GM18511 (cell line): Measurements from ENCODE around the gene ALDOC.
A peak's percentile ranks its signal among the peaks of the same experiment; 100 is the strongest.

Source experiments
- ATAC-seq: cut with Tn5 transposase; IDR thresholded peaks from one replicate; pipeline ENCODE4 v1.9.1; 2021; ENCODE audit warnings: mild to moderate bottlenecking, moderate library complexity; ENCODE audit not compliant: unreplicated experiment

The ALDOC gene

DNA sequence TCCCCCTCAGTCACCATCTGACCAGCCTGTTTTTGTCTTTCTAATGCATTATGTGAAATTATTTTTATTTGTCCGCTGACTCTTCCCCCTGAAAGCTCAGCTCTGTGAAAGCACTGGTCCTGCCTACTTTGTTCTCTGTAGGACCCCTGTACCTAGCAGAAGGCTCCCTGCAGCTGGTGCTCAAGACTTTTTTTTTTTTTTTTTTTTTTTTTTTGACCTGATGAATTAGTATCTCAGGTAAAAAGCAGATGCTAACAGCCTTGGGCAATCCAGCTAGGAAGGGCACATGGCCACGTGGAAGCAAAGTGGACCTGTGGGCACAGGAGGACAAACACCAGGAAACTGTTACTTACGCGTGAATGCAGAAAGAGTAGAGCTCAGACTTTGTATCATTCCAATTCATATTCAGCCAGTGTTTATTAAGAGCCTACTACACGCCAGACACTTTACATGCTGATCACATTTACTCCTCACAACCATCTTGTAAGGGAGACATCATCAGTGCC, 23.6 kb downstream of the ALDOC start:
- ATAC-seq = no peak

DNA sequence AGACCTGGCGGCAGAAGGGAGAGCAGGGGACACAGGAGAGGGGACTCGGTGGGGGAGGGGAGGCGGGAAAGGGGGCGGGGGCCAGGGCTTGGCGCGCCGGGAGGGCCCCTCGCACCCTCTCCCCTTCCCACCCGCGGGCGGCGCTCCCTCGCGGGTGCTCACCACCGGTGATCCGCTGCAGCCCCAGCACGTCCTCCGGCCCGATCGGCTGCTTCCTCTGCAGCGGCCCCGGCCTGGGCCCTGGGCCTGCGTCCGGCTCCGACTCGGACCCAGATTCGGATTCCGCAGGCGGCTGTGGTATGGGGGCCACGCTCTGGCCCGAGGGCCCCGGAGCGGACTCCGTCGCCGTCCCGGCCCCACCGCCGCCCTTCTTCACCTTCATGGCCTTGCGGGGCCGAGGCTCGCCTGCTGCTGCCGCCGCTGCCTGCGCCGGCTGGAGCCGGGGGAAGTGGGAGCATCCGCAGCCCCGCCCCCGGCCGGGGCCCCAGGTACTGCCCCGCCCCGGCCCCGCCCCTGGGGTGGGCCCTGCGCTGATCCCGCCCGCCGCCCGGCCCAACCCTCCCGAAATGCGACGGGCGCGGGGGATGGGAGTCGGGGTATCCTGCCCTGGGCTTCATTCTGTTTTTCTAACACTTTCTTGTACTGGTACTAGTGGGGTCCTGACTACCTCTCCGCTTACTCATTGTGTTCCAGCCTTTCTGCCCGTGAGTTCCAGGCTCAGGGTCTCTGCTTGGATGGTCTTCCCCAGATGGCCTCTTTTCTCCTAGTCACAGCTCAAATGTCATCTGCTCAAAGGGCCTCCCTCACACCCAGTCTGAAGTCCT, 24.3 kb downstream of the ALDOC start, which contains the start of gene UNC119:
TSS of gene UNC119 (minus strand) at position 449 of the 824 bp plus-strand sequence. CDS start at position 382, 67 bp downstream.
- ATAC-seq = peak; percentile 56

DNA sequence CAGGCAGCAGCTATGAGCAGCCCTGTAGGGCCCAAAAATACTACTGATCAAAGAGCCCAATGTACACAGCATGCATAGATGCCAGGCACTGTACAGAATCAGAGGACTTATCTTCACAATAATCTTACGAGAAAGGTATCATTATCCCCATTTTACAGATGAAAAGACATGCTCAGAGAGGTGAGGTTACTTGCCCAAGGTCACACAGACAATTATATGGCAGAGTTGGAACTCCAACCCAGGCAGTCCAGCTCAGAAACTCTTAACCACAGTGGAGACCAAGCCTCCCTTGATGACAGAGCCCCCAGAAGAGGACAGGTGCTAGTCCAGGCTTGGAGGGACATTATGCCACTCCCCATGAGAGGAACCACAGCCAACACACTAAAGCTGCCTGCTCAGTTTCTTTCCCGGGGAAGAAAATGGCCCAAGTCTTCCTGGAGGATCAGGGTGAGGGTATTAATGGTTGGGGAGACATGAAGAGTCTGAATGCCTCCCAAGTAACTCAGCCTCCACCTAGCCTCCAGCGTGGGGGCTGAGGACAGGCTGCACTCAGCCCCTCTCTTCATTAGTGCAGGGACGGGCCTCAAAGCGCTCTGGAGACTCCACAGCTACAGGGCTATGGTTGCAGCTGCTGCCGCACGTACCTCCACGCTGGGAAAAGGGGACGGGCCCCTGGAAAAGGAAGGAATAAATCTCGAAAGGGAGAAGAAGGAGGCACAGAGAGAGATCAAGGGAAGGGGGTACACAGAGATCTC, 25.1 kb downstream of the ALDOC start:
- ATAC-seq = no peak

DNA sequence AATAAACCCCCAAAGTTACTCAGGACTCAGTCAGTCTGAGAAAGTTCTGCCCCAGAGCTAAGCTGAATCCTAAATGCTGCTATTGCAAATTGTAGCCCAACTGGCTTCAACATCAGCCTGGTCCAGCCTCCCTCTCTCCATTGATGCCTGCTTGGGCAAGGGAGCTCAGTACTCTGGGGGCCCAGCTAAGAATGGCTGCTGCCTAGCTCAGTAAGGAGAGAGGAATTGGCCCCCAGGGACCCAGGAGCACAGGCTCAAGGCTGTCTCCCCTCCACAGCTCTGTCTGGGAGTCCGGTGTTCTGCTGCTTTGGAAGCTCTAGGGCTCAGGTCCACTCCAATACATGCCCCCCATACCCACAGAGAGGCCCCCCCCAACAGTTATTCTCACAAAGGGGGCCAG, 25.8 kb downstream of the ALDOC start:
- no peak for ATAC-seq

DNA sequence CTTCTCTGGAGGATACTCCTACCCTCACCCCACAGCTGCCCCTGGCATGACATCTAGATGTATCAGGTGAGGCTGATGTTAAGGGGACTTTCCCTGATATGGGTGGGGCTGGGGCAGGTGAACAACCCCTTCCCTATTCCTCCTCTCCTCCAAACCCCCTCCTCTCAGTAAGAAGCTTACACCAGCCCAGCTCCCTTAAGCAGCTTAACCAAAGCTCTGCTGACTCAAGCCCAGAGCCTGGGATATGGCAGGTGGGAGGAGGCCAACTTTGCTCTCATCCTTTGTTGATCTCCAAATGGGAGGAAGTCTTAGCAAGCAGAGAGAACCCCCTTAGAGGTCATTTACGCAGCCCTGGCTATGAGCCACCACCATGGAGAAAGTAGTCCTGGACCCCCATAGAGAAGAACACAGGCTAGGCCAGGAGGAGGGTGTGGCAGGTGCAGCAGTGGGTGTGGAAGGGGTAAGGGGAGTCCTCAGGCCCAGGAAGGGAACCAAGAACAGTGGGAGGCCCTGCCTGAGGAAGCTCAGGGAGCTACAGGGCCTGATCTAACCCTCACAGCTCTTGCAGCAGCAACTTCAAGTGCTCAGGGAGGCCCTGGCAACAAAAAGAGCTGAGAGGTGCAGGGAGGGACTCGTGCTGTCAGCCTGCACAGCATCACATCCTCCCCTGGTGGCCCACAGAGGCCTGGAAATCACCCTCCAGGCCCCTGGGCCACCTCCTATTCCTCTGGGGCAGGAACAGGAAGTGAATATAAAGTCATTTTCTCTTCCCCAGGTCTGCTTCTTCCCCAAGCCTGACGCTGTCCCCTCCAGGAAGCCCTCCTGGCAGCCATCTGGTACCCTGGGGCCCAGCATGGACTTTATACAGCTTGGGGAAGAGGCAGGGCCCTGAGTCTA, 27.2 kb downstream of the ALDOC start:
- peak; percentile 40 for ATAC-seq

GRCh38 chr17:28548417-28549130, 28.1 kb downstream of the ALDOC start:
- ATAC-seq = no peak

DNA sequence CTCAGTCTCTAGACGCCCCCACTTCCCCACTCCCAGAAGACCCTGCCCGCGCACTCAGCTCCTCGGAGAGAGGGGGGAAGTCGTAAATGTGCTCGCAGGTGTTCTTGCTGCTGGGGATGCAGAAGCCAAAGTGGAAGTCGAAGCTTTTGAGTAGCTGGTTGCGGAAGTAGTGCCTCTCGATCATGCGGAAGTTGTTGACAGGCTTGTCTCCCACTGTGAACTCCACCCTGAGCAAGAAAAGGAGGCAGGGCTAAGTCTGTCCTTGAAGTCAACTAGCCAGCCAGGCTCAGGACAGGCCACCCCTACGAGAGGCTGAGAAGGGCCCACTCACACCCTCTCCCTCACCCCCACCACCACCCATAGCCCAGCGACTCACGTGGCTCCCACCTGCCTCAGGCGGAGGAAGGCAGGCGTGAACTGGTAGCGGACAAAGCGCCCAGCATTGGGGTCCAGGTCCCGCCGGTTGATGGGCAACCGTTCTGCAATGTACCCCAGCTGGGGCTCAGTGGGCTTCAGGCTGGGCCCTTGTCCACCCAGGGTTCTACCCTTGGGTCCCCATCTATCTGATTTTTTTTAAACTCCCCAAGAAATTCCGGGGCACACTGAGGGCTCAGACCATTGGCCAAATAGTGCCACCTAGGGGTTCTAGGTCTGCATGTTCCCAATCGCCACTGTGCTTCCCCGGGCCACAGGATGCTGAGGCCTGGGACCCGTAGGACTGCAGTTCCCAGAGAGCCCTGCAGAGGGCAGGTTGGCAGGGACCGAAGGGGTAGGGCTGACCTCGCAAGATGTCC, 28.9 kb downstream of the ALDOC start:
- ATAC-seq = peak; percentile 42

GRCh38 chr17:28547096-28547622, 29.5 kb downstream of the ALDOC start:
- ATAC-seq = no peak

- no peak for ATAC-seq
Measured at GRCh38 chr17:28545787-28546415, 30.8 kb downstream of the ALDOC start.

DNA sequence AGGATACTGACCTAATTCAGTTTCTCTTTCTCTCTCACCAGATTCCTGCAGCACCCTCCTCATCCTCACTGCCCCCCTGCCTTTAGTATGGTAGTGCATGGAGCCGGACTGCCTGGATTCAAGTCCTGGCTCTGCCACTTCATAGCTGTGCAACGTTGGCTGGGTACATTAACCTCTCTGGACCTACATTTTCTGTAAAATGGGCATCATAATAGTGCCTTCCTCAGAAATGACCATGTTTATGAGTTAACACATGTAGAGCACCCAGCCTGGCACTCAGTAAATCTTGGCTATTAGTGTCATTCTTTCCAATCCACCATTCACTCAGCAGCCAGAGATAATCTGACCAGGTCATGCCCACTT, 31.6 kb downstream of the ALDOC start:
- no peak for ATAC-seq

DNA sequence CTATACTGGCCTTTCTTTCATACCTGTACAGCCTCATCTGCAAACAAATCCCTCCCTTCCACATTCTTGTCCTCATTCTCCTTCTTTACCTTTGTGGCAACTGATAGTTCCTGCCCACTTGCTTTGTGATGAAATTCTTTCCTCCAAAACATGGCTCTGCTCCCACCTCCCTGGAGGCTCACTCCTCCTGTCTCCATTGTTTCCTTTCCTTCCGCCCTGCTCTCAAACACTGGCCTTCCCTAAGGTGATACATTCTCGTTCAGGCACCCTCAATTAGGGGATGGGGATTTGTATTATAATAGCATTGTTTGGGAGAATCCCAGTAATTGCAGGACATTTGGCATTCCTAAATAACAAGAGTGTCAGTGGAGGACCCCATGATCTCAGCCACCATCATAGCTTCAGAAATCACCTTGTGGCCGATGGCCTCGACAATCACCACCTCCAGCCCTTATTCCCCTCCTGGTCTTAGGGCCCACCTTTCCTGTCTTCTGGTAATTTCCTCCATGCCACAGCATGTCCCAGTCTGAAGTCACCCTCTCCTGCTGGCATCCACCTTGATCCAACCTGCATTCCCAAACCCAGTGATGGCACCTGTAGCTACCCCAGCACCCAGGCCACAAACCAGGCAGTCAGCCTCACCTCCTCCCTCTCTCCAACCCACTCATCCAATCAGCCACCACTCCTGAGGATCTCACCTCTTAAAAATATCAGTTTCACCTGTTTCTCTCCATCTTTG, 32.1 kb downstream of the ALDOC start:
- ATAC-seq = no peak

DNA sequence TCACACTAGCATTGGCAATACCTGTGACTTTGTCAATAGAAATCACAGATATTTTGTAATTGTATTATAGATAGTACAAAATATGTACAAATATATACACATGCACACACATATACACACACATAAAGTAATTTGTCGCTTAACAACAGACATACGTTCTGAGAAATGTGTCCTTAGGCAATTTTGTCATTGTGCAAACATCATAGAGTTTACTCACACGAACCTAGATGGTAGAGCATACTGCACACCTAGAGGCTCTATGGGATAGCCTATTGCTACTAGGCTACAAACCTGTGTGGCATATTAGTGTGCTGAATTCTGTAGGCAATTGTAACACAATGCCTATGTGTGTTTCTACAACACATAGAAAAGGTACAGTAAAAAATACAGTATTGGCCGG, 35.3 kb downstream of the ALDOC start:
- no peak for ATAC-seq

DNA sequence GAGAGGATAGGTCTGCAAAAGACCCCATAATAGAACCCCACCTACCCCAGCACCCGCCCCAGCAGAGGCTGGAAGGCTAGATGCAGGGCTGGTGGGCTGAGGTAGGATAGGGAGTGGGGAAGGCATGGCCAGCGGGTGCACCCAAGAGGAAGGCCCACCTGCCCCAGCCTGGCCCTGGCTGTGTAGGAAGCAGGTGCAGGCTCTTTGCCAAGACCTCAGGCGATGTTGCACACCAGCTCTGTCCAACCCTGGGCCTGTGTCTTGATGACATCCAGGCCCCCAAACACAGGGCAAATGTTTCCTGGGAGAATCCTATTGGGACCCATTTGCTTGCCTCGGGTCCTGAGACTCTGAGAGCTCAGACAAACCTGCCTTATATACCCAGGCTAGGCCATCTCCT, 36.5 kb downstream of the ALDOC start:
- ATAC-seq = no peak

GRCh38 chr17:28538296-28538895, 38.3 kb downstream of the ALDOC start:
- no peak for ATAC-seq

DNA sequence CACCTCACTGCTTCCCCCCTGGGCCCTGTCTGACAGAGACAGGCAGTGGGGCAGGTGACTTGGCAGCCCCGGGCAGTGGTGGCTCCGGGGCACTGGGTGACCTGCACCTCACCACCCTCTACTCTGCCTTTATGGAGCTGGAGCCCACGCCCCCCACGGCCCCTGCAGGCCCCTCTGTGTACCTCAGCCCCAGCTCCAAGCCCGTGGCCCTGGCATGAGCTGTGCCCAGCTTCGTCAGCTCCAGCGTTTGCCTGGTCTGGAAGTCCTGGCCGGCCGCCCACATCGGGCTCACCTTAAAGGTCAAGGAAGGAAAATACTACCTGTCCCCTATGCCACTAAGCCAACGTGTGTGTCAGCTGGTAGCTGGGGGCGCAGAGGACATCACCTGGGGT, 39.5 kb downstream of the ALDOC start:
- ATAC-seq = no peak

DNA sequence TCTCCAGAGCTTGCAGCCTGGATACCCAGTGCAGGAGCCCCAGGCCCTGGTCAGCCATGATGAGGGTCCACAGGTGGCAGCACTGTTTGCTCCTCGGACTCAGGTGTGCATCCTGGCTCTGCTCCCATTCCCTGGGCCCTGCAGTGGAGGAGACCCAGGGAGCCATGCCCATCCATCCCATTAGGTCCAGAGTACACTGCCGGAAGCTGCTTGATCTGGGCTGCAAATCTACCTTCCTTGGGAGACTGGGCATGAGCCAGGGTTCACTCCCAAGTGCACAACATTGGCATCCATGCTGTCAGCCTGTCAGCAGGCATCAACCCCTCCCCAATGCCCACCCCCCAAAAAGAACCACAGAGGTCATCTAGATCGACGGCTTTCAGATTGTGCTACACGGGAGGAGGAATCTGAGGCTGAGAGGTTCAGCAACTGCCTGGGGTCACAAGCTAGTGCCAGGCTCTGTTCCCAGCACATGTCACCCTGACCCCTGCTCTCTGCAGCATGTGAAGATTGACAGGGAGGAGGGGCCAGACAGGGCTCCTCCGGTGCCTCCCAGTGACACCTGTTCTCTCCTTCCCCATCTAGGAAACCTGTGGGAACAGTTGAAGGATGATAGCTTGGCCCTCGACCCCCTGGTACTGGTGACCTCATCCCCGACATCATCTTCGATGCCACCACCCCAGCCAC, 40.0 kb downstream of the ALDOC start:
- no peak for ATAC-seq

DNA sequence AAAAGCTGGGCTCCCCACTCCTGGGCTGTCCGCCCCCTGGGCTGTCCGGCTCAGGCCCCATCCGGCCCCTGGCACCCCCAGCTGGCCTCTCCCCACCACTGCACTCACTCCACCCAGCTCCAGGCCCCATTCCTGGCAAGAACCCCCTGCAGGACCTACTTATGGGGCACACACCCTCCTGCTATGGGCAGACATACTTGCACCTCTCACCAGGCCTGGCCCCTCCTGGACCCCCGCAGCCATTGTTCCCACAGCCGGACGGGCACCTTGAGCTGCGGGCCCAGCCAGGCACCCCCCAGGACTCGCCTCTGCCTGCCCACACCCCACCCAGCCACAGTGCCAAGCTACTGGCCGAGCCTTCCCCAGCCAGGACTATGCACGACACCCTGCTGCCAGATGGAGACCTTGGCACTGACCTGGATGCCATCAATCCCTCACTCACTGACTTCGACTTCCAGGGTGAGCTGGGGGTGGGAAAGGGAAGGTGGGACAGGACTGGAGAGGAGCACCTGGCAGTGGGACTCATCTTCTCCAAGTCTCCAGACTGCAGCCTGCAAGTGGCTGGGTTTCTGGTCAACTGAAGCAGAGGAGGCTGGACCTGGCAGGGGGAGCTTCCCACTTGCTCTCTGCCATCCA, 41.8 kb downstream of the ALDOC start:
- no peak for ATAC-seq
